NCI-H187 treated with DMSO at 0.1 percent for 48 hours (cell line): Measurements from ENCODE around the gene DPRX.
"Not testable (repeated sequence)": the region's sequence is repeated elsewhere in the genome, so short reads cannot be mapped to it uniquely, and the experiment has no call there.

Experiments used
- DNase-seq: peaks from one replicate; lab custom pipeline; 2025; lab: John Stamatoyannopoulos, UW

The DPRX gene

GRCh38 chr19:53647350-53647749 lies 15.6 kb downstream of the DPRX start:
- DNase-seq, result no peak

GRCh38 chr19:53647792-53648191 lies 16.0 kb downstream of the DPRX start:
- no peak for DNase-seq

- DNase-seq, result no peak
Measured at GRCh38 chr19:53649746-53650593, 18.2 kb downstream of the DPRX start.

- DNase-seq, result no peak
Measured at GRCh38 chr19:53652476-53652875, 20.7 kb downstream of the DPRX start.

- DNase-seq, result no peak
Measured at GRCh38 chr19:53655042-53655665, 23.4 kb downstream of the DPRX start.

GRCh38 chr19:53657330-53657729 lies 25.5 kb downstream of the DPRX start:
- DNase-seq, result no peak

GRCh38 chr19:53657778-53658177 lies 26.0 kb downstream of the DPRX start:
- DNase-seq, result no peak

GRCh38 chr19:53659292-53659691 lies 27.5 kb downstream of the DPRX start:
- DNase-seq, result no peak

GRCh38 chr19:53660584-53660983 lies 28.8 kb downstream of the DPRX start:
- no peak for DNase-seq

- no peak for DNase-seq
Measured at GRCh38 chr19:53662209-53662608, 30.4 kb downstream of the DPRX start.

GRCh38 chr19:53664152-53664551 lies 32.4 kb downstream of the DPRX start:
- DNase-seq, result no peak

GRCh38 chr19:53664760-53665159 lies 33.0 kb downstream of the DPRX start:
- no peak for DNase-seq

- DNase-seq, result not testable (repeated sequence)
Measured at GRCh38 chr19:53666331-53666730, 34.5 kb downstream of the DPRX start.

- not testable (repeated sequence) for DNase-seq
Measured at GRCh38 chr19:53668804-53669203, 37.0 kb downstream of the DPRX start.

GRCh38 chr19:53670345-53670744 lies 38.5 kb downstream of the DPRX start:
- no peak for DNase-seq

- no peak for DNase-seq
Measured at GRCh38 chr19:53671663-53672062, 39.9 kb downstream of the DPRX start.
